Esophagus squamous epithelium (tissue), 5 donors: ENCODE measurements around the gene COL24A1. TPM values are rescaled to one million over a fixed set of nuclear protein-coding genes. Genes with fewer than 3 reads are reported as not detected.

Experiments used
- DNase-seq: peaks from one replicate; lab custom pipeline; 2025; lab: John Stamatoyannopoulos, UW
- H3K27ac ChIP-seq, 4 donors: fragments of 200-600 bp; sonication (generic); one replicate each; pipeline ENCODE4 v1.5.1; 2016 to 2019; ENCODE audit warnings: mild to moderate bottlenecking in 1 of 4
- H3K27me3 ChIP-seq, 4 donors: fragments of 200-600 bp; sonication (generic); 1 replicate in 3 of 4; 2 replicates in 1 of 4; pipeline versions ENCODE4 v1.5.1 to v1.6.0; 2017 to 2021; ENCODE audit warnings: antibody characterized with exemption in 1 of 4
- H3K36me3 ChIP-seq, 3 donors: fragments of 200-600 bp; sonication (generic); one replicate each; pipeline ENCODE4 v1.5.1; 2016 to 2019
- H3K4me1 ChIP-seq, 3 donors: fragments of 200-600 bp; sonication (generic); one replicate each; pipeline ENCODE4 v1.5.1; 2017 to 2019
- H3K4me3 ChIP-seq, 4 donors: fragments of 200-600 bp; sonication (generic); 1 replicate in 3 of 4; 2 replicates in 1 of 4; pipeline ENCODE4 v1.5.1; 2016 to 2019; ENCODE audit warnings: mild to moderate bottlenecking in 2 of 4, moderate library complexity in 1 of 4
- H3K9me3 ChIP-seq, 3 donors: fragments of 200-600 bp; sonication (generic); one replicate each; pipeline ENCODE4 v1.5.1; 2016 to 2019
- POLR2A ChIP-seq, 4 donors: fragments of 450-650 bp; IDR thresholded peaks; one replicate each; pipeline ENCODE4 v1.6.1; 2017; ENCODE audit warnings: antibody characterized with exemption in 4 of 4, mild to moderate bottlenecking in 4 of 4, moderate library complexity in 3 of 4
- WGBS, 2 donors: methylation state at CpG; one replicate each; pipeline ENCODE4 v1.1.5; 2018; 5-methylcytosine and 5-hydroxymethylcytosine counted together
- intact Hi-C: fragments of 100-400 bp; cut with DNase I; formaldehyde crosslinking; loops from one replicate; pipeline ENCODE4 v1.15.0; 2022
- total RNA-seq, 4 donors: library from RNA; depleted of rRNA; stranded (reverse); fragments of >200 nt; gene quantifications; one replicate each; pipeline ENCODE4 v1.1.0, GENCODE V29; 2016
- TF ChIP-seq, protein P1 (sequence below), 6 experiments: fragments of 450-650 bp in 4 of 6; fragments of 200-600 bp in 2 of 6; sonication (generic) in 2 of 6; IDR thresholded peaks; one replicate each; pipeline ENCODE4 v1.5.1; 2016 to 2019; ENCODE audit warnings: antibody characterized with exemption in 6 of 6, mild to moderate bottlenecking in 4 of 6, moderate library complexity in 4 of 6
- donor health status: DM: yes; HTN: yes; CAD: no.

The COL24A1 gene
- under 1 TPM in 2 of 4 donors, not detected in 2; 0.15 to 0.38 TPM for total RNA-seq

DNA sequence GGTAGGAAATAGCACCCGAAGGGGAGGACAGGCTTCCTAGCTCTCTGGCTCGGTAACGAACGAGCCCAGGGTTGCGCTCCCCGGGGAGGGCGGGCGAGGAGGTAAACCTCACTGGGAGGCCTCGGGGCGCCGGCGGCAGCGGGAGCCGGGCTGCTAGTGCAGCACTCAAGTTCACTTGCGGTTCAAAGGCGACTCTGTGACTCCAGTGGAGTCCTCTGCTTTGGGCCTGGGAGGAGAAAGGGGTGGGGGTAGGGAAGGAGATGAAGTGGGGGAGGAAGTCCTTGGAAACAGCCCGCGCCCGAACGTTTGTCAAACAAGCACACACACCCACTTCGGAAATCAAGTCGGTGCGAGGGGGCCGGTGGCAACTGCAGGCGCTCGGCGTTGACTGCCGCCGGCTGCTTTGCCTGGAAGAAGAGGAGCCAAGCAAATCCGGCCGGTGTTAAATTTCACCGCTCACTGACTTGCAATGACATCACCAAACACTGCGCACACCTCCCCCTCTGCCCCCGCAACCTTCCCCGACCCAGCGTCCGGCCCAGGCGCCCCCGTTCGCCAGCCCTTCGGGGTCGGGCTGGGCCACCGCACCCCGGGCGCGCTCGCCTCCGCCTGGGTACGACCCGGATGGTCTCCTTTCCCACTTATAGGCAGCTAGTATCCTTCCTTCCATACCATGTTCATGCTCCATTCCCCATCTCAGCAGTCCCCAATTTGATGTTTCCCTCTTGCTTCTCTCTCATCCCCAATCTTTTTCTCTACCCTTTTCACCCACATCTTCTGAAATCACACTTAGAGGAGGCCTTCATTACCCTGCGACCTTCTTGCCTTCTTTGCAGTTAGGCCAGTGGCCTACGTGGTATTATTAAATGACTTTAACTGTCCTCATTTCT lies at the start of gene COL24A1:
Gene COL24A1, minus strand, starts transcription at position 207 of the 890 bp plus-strand sequence. CDS start 376 bp downstream, outside the sequence.
- H3K27ac ChIP-seq: peak within 1 kb of the TSS in 3 of 4 donors; percentile 33 to 63 (median 62)
- 15 to 17% methylated on average over 47 to 52 of the region's 52 CpGs for WGBS, 2 donors

DNA sequence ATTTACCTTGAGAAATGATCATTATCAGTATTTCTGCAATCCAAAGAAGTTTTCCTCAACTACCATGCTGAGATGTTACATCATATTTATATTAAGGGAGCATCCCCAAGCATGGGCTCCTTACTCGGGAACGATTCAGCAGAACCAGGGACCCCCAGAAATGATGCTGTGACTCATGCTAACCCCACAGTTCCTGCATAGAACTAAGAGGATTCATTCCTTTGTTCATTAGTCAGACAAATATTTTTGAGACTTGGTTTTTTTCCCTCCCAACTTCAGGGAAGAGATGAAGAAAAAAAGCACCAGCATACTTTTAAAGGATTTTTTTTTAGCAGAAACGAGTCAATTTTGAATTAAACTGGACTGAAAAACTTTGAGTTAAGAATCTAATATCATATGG lies 49.2 kb upstream of the COL24A1 start:
- Histone ChIP-seq H3K27ac (no peak overlapping the region), H3K36me3 (no peaks in the 10 kb centered on the region), H3K27me3 (no peaks in the 10 kb centered on the region), H3K4me1 (no peaks in the 10 kb centered on the region), H3K9me3 (no peaks in the 10 kb centered on the region), H3K4me3 (no peak overlapping the region)
- intact Hi-C loops: no loop called here
- WGBS, 2 donors: 49 to 79% methylated on average over 3 of the region's 3 CpGs
- DNase-seq: no peak
- no peak for TF ChIP-seq POLR2A (IDR thresholded peaks at IDR 0.05)
- TF ChIP-seq, protein P1, sequence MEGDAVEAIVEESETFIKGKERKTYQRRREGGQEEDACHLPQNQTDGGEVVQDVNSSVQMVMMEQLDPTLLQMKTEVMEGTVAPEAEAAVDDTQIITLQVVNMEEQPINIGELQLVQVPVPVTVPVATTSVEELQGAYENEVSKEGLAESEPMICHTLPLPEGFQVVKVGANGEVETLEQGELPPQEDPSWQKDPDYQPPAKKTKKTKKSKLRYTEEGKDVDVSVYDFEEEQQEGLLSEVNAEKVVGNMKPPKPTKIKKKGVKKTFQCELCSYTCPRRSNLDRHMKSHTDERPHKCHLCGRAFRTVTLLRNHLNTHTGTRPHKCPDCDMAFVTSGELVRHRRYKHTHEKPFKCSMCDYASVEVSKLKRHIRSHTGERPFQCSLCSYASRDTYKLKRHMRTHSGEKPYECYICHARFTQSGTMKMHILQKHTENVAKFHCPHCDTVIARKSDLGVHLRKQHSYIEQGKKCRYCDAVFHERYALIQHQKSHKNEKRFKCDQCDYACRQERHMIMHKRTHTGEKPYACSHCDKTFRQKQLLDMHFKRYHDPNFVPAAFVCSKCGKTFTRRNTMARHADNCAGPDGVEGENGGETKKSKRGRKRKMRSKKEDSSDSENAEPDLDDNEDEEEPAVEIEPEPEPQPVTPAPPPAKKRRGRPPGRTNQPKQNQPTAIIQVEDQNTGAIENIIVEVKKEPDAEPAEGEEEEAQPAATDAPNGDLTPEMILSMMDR (IDR thresholded peaks at IDR 0.05): no peak

More for the DNA sequence above, at the start of gene COL24A1:
- intact Hi-C loops: no loop called here
- TF ChIP-seq, protein P1 (IDR thresholded peaks at IDR 0.05): no peak
- no peak for TF ChIP-seq POLR2A (IDR thresholded peaks at IDR 0.05)
- Histone ChIP-seq H3K36me3 (no peaks in the 10 kb centered on the region), H3K4me1 (peaks cover 11 to 29% (median 17%) of the 10 kb centered on the region in 3 donors), H3K4me3 (peak within 1 kb of the TSS; percentile 9 to 56 (median 43)), H3K27me3 (peaks cover 0 to 29% (median 2%) of the 10 kb centered on the region in 4 donors), H3K9me3 (no peaks in the 10 kb centered on the region)
- DNase-seq: no peak

DNA sequence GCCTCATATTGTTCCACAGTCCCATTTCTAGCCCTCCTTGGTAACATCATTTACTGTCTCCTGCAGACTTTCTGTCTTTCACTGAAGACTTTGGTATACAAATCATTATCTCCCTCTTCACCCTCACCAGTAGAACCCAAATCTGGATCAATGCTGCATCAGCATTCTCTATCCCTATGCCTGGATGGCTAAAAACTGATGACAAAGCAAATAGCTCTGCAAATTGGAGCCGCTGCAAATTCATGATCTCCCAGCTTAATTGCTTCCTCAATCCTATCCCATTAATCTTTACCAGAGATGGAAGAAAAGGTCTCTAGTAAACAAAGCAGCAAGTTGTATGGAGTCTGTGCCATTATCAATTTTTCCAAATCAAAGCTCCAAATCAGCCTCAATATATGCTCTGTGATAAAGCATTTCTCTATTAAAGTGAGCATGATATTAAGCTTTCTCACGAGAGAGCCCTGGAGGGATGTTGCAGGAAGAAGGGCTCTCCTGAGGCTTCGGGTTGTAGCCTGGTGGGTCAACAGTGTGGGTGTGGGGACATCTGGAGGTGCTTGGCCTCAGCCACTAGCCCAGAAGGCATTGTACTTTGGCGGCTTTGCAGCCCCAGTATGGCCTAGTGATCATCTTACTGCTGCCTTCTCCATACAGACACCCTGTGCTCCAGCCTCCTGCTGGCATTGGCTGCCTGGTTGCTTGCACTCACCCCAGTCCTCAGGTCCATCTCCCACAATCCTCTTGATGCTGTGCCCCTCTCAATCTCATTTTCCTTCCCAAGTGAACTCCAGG lies 46.2 kb upstream of the COL24A1 start:
- Histone ChIP-seq H3K36me3 (no peaks in the 10 kb centered on the region), H3K27me3 (no peaks in the 10 kb centered on the region), H3K4me1 (no peaks in the 10 kb centered on the region), H3K4me3 (no peak overlapping the region), H3K9me3 (no peaks in the 10 kb centered on the region), H3K27ac (no peak overlapping the region)
- WGBS, 2 donors: 74 to 79% methylated on average over 4 of the region's 4 CpGs
- no peak for DNase-seq
- TF ChIP-seq POLR2A (IDR thresholded peaks at IDR 0.05): no peak
- TF ChIP-seq, protein P1 (IDR thresholded peaks at IDR 0.05): no peak
- intact Hi-C loops: no loop called here

DNA sequence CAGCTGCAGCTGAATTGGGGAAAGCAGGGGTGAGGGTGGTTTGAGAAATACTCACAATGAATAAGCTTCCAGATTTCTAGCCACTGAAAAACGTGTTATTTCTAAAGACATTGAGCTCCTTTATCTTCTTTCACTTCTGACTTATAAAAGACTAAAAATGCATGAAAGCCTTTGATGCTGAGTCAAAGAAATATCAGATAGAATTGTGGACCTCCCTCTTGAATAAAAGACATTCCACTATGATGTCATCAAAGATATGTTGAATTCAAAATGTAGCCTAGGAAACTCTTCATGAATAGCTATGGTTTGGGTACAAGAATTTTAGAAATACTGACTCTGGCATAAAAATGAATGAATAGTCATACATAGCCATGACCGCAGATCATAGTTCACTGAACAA lies 44.7 kb upstream of the COL24A1 start:
- intact Hi-C loops: no loop called here
- Histone ChIP-seq H3K4me1 (no peaks in the 10 kb centered on the region), H3K27me3 (no peaks in the 10 kb centered on the region), H3K9me3 (no peaks in the 10 kb centered on the region), H3K27ac (no peak overlapping the region), H3K36me3 (no peaks in the 10 kb centered on the region), H3K4me3 (no peak overlapping the region)
- no peak for TF ChIP-seq POLR2A (IDR thresholded peaks at IDR 0.05)
- 48 to 57% methylated on average over 2 of the region's 2 CpGs for WGBS, 2 donors
- no peak for DNase-seq

DNA sequence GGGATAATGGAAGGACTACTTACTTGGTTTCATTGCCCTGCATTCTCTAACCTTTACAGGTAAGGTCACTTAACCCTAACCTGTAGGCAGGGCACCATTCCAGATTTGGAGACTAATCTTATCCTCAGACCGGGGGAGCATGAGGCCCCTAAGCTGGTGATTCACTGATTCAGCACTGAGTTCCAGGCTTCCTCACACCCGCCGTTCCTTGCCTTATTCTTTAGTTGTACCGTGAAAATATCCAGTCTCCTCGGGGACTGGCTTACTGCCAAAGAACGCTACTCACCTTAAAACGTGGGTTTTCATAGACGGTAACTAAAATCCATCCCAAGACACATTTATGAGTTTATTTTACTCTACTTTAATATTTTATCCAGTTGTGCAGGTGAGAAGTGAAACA lies 44.3 kb upstream of the COL24A1 start:
- no peaks in the 10 kb centered on the region for H3K9me3 ChIP-seq
- no peak for TF ChIP-seq POLR2A (IDR thresholded peaks at IDR 0.05)
- TF ChIP-seq, protein P1 (IDR thresholded peaks at IDR 0.05): no peak
- H3K4me3 ChIP-seq: no peak overlapping the region
- H3K4me1 ChIP-seq: no peaks in the 10 kb centered on the region
- WGBS, 2 donors: 39 to 60% methylated on average over 8 of the region's 8 CpGs
- no peak for DNase-seq
- H3K27me3 ChIP-seq: no peaks in the 10 kb centered on the region
- no peaks in the 10 kb centered on the region for H3K36me3 ChIP-seq
- intact Hi-C loops: no loop called here
- H3K27ac ChIP-seq: no peak overlapping the region
